Activated T-helper 9 cell treated with anti-CD3 and anti-CD28 coated beads, Interleukin-2, amount 50 U/mL, for 16 hours (primary cell): ENCODE measurements around the gene EVPLL.
"Not testable (repeated sequence)": the region's sequence is repeated elsewhere in the genome, so short reads cannot be mapped to it uniquely, and the experiment has no call there.

Experiments
- DNase-seq: peaks from one replicate; pipeline ENCODE4 v3.0.0-alpha.2; 2020; ENCODE audit warnings: low read depth

Gene EVPLL

DNA sequence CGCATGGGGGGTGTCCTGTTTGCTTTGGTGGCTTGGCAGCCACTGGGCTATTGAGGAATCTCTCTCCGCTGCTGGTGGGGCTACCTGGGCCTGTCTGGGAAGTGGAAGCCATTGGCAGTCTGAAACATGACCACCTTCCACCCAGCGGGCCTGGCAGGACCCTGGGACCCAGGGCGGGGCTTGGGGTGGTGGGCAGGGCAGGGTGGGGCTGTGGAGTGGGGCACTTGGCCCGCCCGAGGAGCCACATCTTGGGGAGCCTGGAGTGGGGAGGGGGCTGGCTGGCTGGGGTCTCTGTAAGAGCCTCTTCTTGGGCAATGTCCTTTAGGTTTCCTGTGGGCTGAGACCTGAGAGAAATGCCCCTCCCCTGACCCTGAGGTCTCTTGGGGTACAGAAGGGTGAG, 48.0 kb downstream of the EVPLL start:
- not testable (repeated sequence) for DNase-seq

DNA sequence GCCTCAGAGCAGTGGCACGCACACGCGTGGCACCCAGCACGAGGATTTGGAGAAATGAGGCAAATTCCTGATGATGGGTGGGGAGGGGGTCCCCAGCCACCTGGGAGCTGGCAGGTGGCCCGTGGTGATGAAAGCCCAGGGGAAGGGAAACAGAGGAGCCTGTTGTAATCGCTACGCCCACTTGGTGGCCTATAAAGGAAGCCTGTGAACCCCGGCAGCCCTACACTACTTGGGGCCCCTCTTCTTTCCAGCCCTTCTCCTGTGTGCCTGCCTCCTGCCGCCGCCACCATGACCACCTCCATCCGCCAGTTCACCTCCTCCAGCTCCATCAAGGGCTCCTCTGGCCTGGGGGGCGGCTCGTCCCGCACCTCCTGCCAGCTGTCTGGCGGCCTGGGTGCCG, 49.1 kb downstream of the EVPLL start:
- DNase-seq: not testable (repeated sequence)

DNA sequence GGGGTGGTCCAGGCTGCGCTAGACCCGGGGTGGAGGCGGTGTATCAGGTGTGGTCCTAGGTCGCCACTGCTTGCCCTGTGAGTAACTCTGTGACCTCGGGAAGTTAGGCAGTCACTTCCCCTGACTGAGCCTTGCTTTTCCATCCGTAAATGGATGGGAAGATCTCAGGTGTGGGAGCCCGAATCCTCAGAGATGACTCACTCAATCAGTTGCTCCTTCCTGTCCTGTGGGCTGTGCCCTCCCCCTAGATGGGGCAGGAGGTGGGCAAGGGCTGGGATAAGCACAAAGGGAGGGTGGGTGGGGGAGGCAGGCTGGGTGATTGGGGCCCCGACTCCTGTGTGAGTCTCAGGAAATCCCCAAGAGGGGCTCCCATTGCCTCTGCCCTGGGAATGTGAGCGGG, 54.6 kb downstream of the EVPLL start:
- not testable (repeated sequence) for DNase-seq
